Measurements from ENCODE around the gene FBXL14.

Gene FBXL14

GRCh38 chr12:1593174-1594005 is 991 bp downstream of the FBXL14 start (continued):
- no peak for TF ChIP-seq ZNF701 (tag by site-specific recombination; IDR thresholded peaks at IDR 0.05)
- no peak; the same call in 1 of the 2 replicates for TF ChIP-seq ZNF398 (tag by site-specific recombination; IDR thresholded peaks at IDR 0.05)
- peak; percentile 93 for TF ChIP-seq ZBTB6 (tag by site-specific recombination; IDR thresholded peaks at IDR 0.05)
- TF ChIP-seq ZNF585B (tag by site-specific recombination; IDR thresholded peaks at IDR 0.05) = no peak
- TF ChIP-seq ZNF548 (tag by site-specific recombination; IDR thresholded peaks at IDR 0.05) = no peak
- TF ChIP-seq SETDB1 (IDR thresholded peaks at IDR 0.05; ENCODE audit: insufficient read length, low read length) = no peak
- TF ChIP-seq ZNF146 (tag by site-specific recombination; IDR thresholded peaks at IDR 0.05) = no peak
- no peak for TF ChIP-seq ZNF558 (tag by site-specific recombination; IDR thresholded peaks at IDR 0.05)
- TF ChIP-seq HIC1 (tag by site-specific recombination; IDR thresholded peaks at IDR 0.05) = no peak
- TF ChIP-seq KLF9 (tag by site-specific recombination; IDR thresholded peaks at IDR 0.05; ENCODE audit: low read depth) = peak; percentile 52
- TF ChIP-seq ZBTB48 (tag by site-specific recombination; IDR thresholded peaks at IDR 0.05) = no peak
- peak; percentile 80 for TF ChIP-seq GLIS2 (tag by site-specific recombination; IDR thresholded peaks at IDR 0.05)
- no peak for TF ChIP-seq ZNF202 (tag by site-specific recombination; IDR thresholded peaks at IDR 0.05; ENCODE audit: borderline replicate concordance)
- no peak for TF ChIP-seq ZNF843 (tag by site-specific recombination; IDR thresholded peaks at IDR 0.05)
- TF ChIP-seq ZNF530 (tag by site-specific recombination; IDR thresholded peaks at IDR 0.05; ENCODE audit: low read depth) = no peak
- TF ChIP-seq ZBTB21 (tag by site-specific recombination; IDR thresholded peaks at IDR 0.05) = no peak
- no peak for TF ChIP-seq ZNF670 (tag by site-specific recombination; IDR thresholded peaks at IDR 0.05; ENCODE audit: low read depth)
- peak; percentile 88 for TF ChIP-seq KLF8 (tag by site-specific recombination; IDR thresholded peaks at IDR 0.05)
- TF ChIP-seq ZNF391 (tag by site-specific recombination; IDR thresholded peaks at IDR 0.05; ENCODE audit: borderline replicate concordance, low read depth) = peak; percentile 54
- TF ChIP-seq ZNF433 (tag by site-specific recombination; IDR thresholded peaks at IDR 0.05; ENCODE audit: low read depth) = no peak
- no peak for TF ChIP-seq MEIS1 (CRISPR knock-in tag; IDR thresholded peaks at IDR 0.05; ENCODE audit: borderline replicate concordance)
- TF ChIP-seq ZNF518A (tag by site-specific recombination; conservative IDR thresholded peaks at IDR 0.05; ENCODE audit: low read depth) = no peak
- peak; percentile 85 for TF ChIP-seq PATZ1 (tag by site-specific recombination; IDR thresholded peaks at IDR 0.05)
- 0 out of 2 replicates have a peak, but pooled peaks have one; percentile 8 for TF ChIP-seq ZNF10 (tag by site-specific recombination; IDR thresholded peaks at IDR 0.05)
- no peak for TF ChIP-seq ZNF350 (tag by site-specific recombination; IDR thresholded peaks at IDR 0.05)
- TF ChIP-seq ZNF561 (tag by site-specific recombination; IDR thresholded peaks at IDR 0.05; ENCODE audit: borderline replicate concordance) = peak; percentile 21; the same call in 1 of the 2 replicates
- TF ChIP-seq BCL11B (tag by site-specific recombination; IDR thresholded peaks at IDR 0.05; ENCODE audit: low read depth) = 0 out of 2 replicates have a peak, but pooled peaks have one; percentile 12
- TF ChIP-seq GFI1B (tag by site-specific recombination; IDR thresholded peaks at IDR 0.05) = no peak
